Nucleus accumbens (tissue), 56 donors: ENCODE results near the gene PRRC2B.

Experiments
- DNase-seq, 56 donors: peaks; one replicate each; lab custom pipeline; 2025; lab: John Stamatoyannopoulos, UW

PRRC2B gene

GRCh38 chr9:131482343-131483006 is 88.6 kb downstream of the PRRC2B start:
- no peak for DNase-seq

- no peak for DNase-seq
Observed at GRCh38 chr9:131483319-131484050, 89.6 kb downstream of the PRRC2B start.

- DNase-seq, result no peak
Observed at GRCh38 chr9:131484051-131484445, 90.2 kb downstream of the PRRC2B start.

GRCh38 chr9:131484560-131485185 is 90.8 kb downstream of the PRRC2B start:
- DNase-seq, result no peak

- DNase-seq, result no peak
Observed at GRCh38 chr9:131485206-131485605, 91.3 kb downstream of the PRRC2B start.

- no peak for DNase-seq
Observed at GRCh38 chr9:131485728-131486422, 92.0 kb downstream of the PRRC2B start.

GRCh38 chr9:131487001-131487400 is 93.1 kb downstream of the PRRC2B start:
- DNase-seq, result no peak

- no peak for DNase-seq
Observed at GRCh38 chr9:131487621-131488031, 93.7 kb downstream of the PRRC2B start.

GRCh38 chr9:131490514-131490913 is 96.6 kb downstream of the PRRC2B start:
- no peak for DNase-seq

GRCh38 chr9:131491001-131491710 is 97.3 kb downstream of the PRRC2B start:
- DNase-seq, result no peak

- no peak for DNase-seq
Observed at GRCh38 chr9:131492070-131492469, 98.2 kb downstream of the PRRC2B start.

GRCh38 chr9:131494296-131494870 is 100.5 kb downstream of the PRRC2B start:
- no peak for DNase-seq

GRCh38 chr9:131495785-131496184 is 101.9 kb downstream of the PRRC2B start:
- no peak for DNase-seq

- no peak for DNase-seq
Observed at GRCh38 chr9:131496844-131497405, 103.0 kb downstream of the PRRC2B start.

GRCh38 chr9:131499254-131499767 is 105.4 kb downstream of the PRRC2B start:
- no peak for DNase-seq

- DNase-seq, result peak in 1 of 56 donors; percentile 7
Observed at GRCh38 chr9:131500377-131500776, 106.5 kb downstream of the PRRC2B start.

- DNase-seq, result no peak
Observed at GRCh38 chr9:131500939-131501541, 107.2 kb downstream of the PRRC2B start.

- DNase-seq, result peak; percentile 12 to 92 (median 80)
Observed at GRCh38 chr9:131502781-131503625, 109.1 kb downstream of the PRRC2B start, which contains the start of gene POMT1. TSS of gene POMT1 (plus strand) at chr9:131502918. CDS start at chr9:131504219, 1,301 bp downstream.
